Measurements from ENCODE around the gene NGLY1. TPM values are rescaled to one million over a fixed set of nuclear protein-coding genes. Genes with fewer than 3 reads are reported as not detected.

Gene NGLY1
- polyA plus RNA-seq, 4 donors = 35.4 to 46.4 (median 37.6) TPM

- DNase-seq (ENCODE audit: low read depth in 4 of 4, low spot score in 3 of 4) = no peak
Measured at GRCh38 chr3:25785826-25786225, 2.6 kb upstream of the NGLY1 start.

- DNase-seq (ENCODE audit: low read depth in 4 of 4, low spot score in 3 of 4) = no peak
Measured at GRCh38 chr3:25784971-25785370, 1.7 kb upstream of the NGLY1 start.

GRCh38 chr3:25783661-25784512 is 644 bp upstream of the NGLY1 start:
- peak in 3 of 4 donors; percentile 29 to 63 (median 32) for DNase-seq (ENCODE audit: low read depth in 4 of 4, low spot score in 3 of 4)

GRCh38 chr3:25782636-25782937 is 656 bp downstream of the NGLY1 start:
- no peak for DNase-seq (ENCODE audit: low read depth in 4 of 4, low spot score in 3 of 4)

GRCh38 chr3:25781758-25782594 is 1.3 kb downstream of the NGLY1 start:
- no peak for DNase-seq (ENCODE audit: low read depth in 4 of 4, low spot score in 3 of 4)

- no peak for DNase-seq (ENCODE audit: low read depth in 4 of 4, low spot score in 3 of 4)
Measured at GRCh38 chr3:25781145-25781757, 2.0 kb downstream of the NGLY1 start.

GRCh38 chr3:25780618-25781017 is 2.6 kb downstream of the NGLY1 start:
- DNase-seq (ENCODE audit: low read depth in 4 of 4, low spot score in 3 of 4) = no peak

GRCh38 chr3:25775936-25776335 is 7.3 kb downstream of the NGLY1 start:
- DNase-seq (ENCODE audit: low read depth in 4 of 4, low spot score in 3 of 4) = no peak

- no peak for DNase-seq (ENCODE audit: low read depth in 4 of 4, low spot score in 3 of 4)
Measured at GRCh38 chr3:25768851-25769250, 14.4 kb downstream of the NGLY1 start.

- no peak for DNase-seq (ENCODE audit: low read depth in 4 of 4, low spot score in 3 of 4)
Measured at GRCh38 chr3:25751725-25752124, 31.5 kb downstream of the NGLY1 start.

GRCh38 chr3:25751048-25751447 is 32.2 kb downstream of the NGLY1 start:
- no peak for DNase-seq (ENCODE audit: low read depth in 4 of 4, low spot score in 3 of 4)

- DNase-seq (ENCODE audit: low read depth in 4 of 4, low spot score in 3 of 4) = no peak
Measured at GRCh38 chr3:25749031-25749581, 34.1 kb downstream of the NGLY1 start.

- no peak for DNase-seq (ENCODE audit: low read depth in 4 of 4, low spot score in 3 of 4)
Measured at GRCh38 chr3:25748189-25748588, 35.1 kb downstream of the NGLY1 start.

GRCh38 chr3:25747033-25747432 is 36.2 kb downstream of the NGLY1 start:
- DNase-seq (ENCODE audit: low read depth in 4 of 4, low spot score in 3 of 4) = no peak

GRCh38 chr3:25744470-25744869 is 38.8 kb downstream of the NGLY1 start:
- no peak for DNase-seq (ENCODE audit: low read depth in 4 of 4, low spot score in 3 of 4)

GRCh38 chr3:25728101-25728500 is 55.1 kb downstream of the NGLY1 start:
- no peak for DNase-seq (ENCODE audit: low read depth in 4 of 4, low spot score in 3 of 4)

- DNase-seq (ENCODE audit: low read depth in 4 of 4, low spot score in 3 of 4) = no peak
Measured at GRCh38 chr3:25727316-25727715, 55.9 kb downstream of the NGLY1 start.

- no peak for DNase-seq (ENCODE audit: low read depth in 4 of 4, low spot score in 3 of 4)
Measured at GRCh38 chr3:25725810-25726209, 57.4 kb downstream of the NGLY1 start.

- DNase-seq (ENCODE audit: low read depth in 4 of 4, low spot score in 3 of 4) = no peak
Measured at GRCh38 chr3:25724948-25725645, 58.1 kb downstream of the NGLY1 start.

- DNase-seq (ENCODE audit: low read depth in 4 of 4, low spot score in 3 of 4) = no peak
Measured at GRCh38 chr3:25723802-25724201, 59.4 kb downstream of the NGLY1 start.

GRCh38 chr3:25719321-25719720 is 63.9 kb downstream of the NGLY1 start:
- DNase-seq (ENCODE audit: low read depth in 4 of 4, low spot score in 3 of 4) = no peak
